HepG2 (cell line): Measurements from ENCODE around the gene DENND4A. TPM values are rescaled to one million over a fixed set of nuclear protein-coding genes. Genes with fewer than 3 reads are reported as not detected.
A peak's percentile ranks its signal among the peaks of the same experiment; 100 is the strongest.

Source experiments
- ATAC-seq: fragments of 200-7000 bp; cut with Tn5 transposase; 3 replicates; pipeline ENCODE4 v1.9.1; 2020; ENCODE audit warnings: mild to moderate bottlenecking, moderate library complexity
- BruUV-seq: library from RNA; stranded (reverse); fragments of 400-500 nt; replicated peaks from 2 replicates; lab custom pipeline; 2021; lab: Mats Ljungman, UMichigan
- CTCF ChIA-PET: fragments of 300-600 bp; formaldehyde crosslinking; extraction: SDS; loops from one replicate; lab custom pipeline; 2021; ENCODE audit warnings: low total read pairs, inconsistent platforms, low intra/inter-chr PET ratio; lab: Yijun Ruan, JAX
- POLR2A ChIA-PET: fragments of 350-600 bp; sonication (Branson Sonifier 250); formaldehyde crosslinking; loops from one replicate; lab custom pipeline; 2020; ENCODE audit warnings: antibody characterized with exemption, inconsistent platforms; lab: Yijun Ruan, JAX
- DNase-seq: peaks from one replicate; pipeline ENCODE4 v3.0.0-alpha.2; 2015; ENCODE audit warnings: low spot score
- FAIRE-seq: peaks from 3 replicates; lab custom pipeline; 2011; peaks lifted over from hg19 to GRCh38; lab: Jason Lieb, UNC
- H2AFZ ChIP-seq: one replicate; pipeline ENCODE4 v1.6.1; 2011; ENCODE audit warnings: low read length, inconsistent platforms
- H3K27ac ChIP-seq: fragments of 300-600 bp; 3 replicates; pipeline ENCODE4 v1.8.0; 2011; ENCODE audit warnings: mixed run types, mild to moderate bottlenecking, mixed read lengths, low read length, inconsistent platforms; ENCODE audit not compliant: insufficient read depth; ENCODE audit errors: extremely low read length
- H3K27me3 ChIP-seq, 2 experiments: fragments of 200-600 bp in 1 of 2; 2 replicates in 1 of 2; 3 replicates in 1 of 2; pipeline versions ENCODE4 v1.6.0 to v1.8.0; 2011; ENCODE audit warnings: low read length in 2 of 2, mild to moderate bottlenecking in 2 of 2, moderate library complexity in 2 of 2, inconsistent platforms in 1 of 2; ENCODE audit not compliant: insufficient read depth in 2 of 2, control insufficient read depth in 1 of 2
- H3K36me3 ChIP-seq, 2 experiments: fragments of 200-600 bp in 1 of 2; replicated peaks in 1 of 2; 2 replicates in 1 of 2; 3 replicates in 1 of 2; pipeline versions ENCODE4 v1.5.1 to v1.8.0; 2011; ENCODE audit warnings: low read length in 2 of 2, inconsistent platforms in 1 of 2; ENCODE audit not compliant: insufficient read depth in 2 of 2, control insufficient read depth in 1 of 2
- H3K4me1 ChIP-seq: 2 replicates; pipeline ENCODE4 v1.5.1; 2012; ENCODE audit warnings: low read length, inconsistent platforms; ENCODE audit not compliant: insufficient read depth
- H3K4me2 ChIP-seq: 2 replicates; pipeline ENCODE4 v1.6.0; 2011; ENCODE audit warnings: low read depth, low read length, inconsistent platforms
- H3K4me3 ChIP-seq, 3 experiments: fragments of 200-600 bp in 1 of 3; sonication (generic), shearing (Covaris generic) in 1 of 3; replicated peaks in 1 of 3; 2 replicates each; pipeline ENCODE4 v1.5.1; 2011 to 2016; ENCODE audit warnings: low read length in 3 of 3, inconsistent platforms in 2 of 3, low read depth in 2 of 3, mild to moderate bottlenecking in 2 of 3, control low read depth in 1 of 3, mixed read lengths in 1 of 3; ENCODE audit not compliant: insufficient read depth in 1 of 3
- H3K79me2 ChIP-seq: one replicate; pipeline ENCODE4 v1.6.1; 2011; ENCODE audit warnings: low read length, inconsistent platforms; ENCODE audit not compliant: insufficient read depth
- H3K9ac ChIP-seq: 2 replicates; pipeline ENCODE4 v1.6.0; 2011; ENCODE audit warnings: mild to moderate bottlenecking, low read depth, low read length, inconsistent platforms; ENCODE audit not compliant: insufficient read depth
- H3K9me3 ChIP-seq: 2 replicates; pipeline ENCODE4 v1.5.1; 2012; ENCODE audit warnings: mild to moderate bottlenecking, low read length
- H4K20me1 ChIP-seq: 2 replicates; pipeline ENCODE4 v1.6.0; 2011; ENCODE audit warnings: inconsistent platforms, mild to moderate bottlenecking, low read length, moderate library complexity; ENCODE audit not compliant: insufficient read depth
- ARNT2 ChIP-seq: sonication (generic); formaldehyde crosslinking; IDR thresholded peaks from 2 replicates; pipeline ENCODE4 v1.8.0; 2022; ENCODE audit warnings: mild to moderate bottlenecking, low read depth, missing genetic modification reagents, moderate library complexity
- EHMT2 ChIP-seq: fragments of 200-600 bp; sonication (generic); IDR thresholded peaks from 2 replicates; pipeline ENCODE4 v1.7.0; 2017; ENCODE audit warnings: antibody characterized with exemption, low read depth, low read length, borderline replicate concordance
- KLF13 ChIP-seq: sonication (generic); formaldehyde crosslinking; IDR thresholded peaks from 2 replicates; pipeline ENCODE4 v1.4.0; 2020; ENCODE audit warnings: mild to moderate bottlenecking, missing genetic modification reagents
- KMT2B ChIP-seq: IDR thresholded peaks from 2 replicates; pipeline ENCODE4 v1.6.1; 2016; ENCODE audit warnings: missing genetic modification reagents, missing compliant biosample characterization
- NPAS2 ChIP-seq: sonication (generic); formaldehyde crosslinking; IDR thresholded peaks from 2 replicates; pipeline ENCODE4 v1.8.0; 2022; ENCODE audit warnings: mild to moderate bottlenecking, missing genetic modification reagents, borderline replicate concordance
- STAG1 ChIP-seq: sonication (generic); formaldehyde crosslinking; IDR thresholded peaks from 2 replicates; pipeline ENCODE4 v1.4.0; 2020; ENCODE audit warnings: missing genetic modification reagents
- SUZ12 ChIP-seq: fragments of 150-350 bp; IDR thresholded peaks from 2 replicates; pipeline ENCODE4 v1.6.1; 2014; ENCODE audit warnings: low read depth, low read length
- TBL1XR1 ChIP-seq: fragments of 150-350 bp; IDR thresholded peaks from 2 replicates; pipeline ENCODE4 v1.6.1; 2014; ENCODE audit warnings: borderline replicate concordance, low read length; ENCODE audit not compliant: partially characterized antibody
- ZBTB20 ChIP-seq: sonication (generic); formaldehyde crosslinking; IDR thresholded peaks from 2 replicates; pipeline ENCODE4 v1.8.1; 2023; ENCODE audit warnings: missing genetic modification reagents, low read depth, mild to moderate bottlenecking, borderline replicate concordance
- ZKSCAN1 ChIP-seq: fragments of 150-350 bp; IDR thresholded peaks from 2 replicates; pipeline ENCODE4 v1.6.1; 2014; ENCODE audit warnings: low read length
- ZNF564 ChIP-seq: sonication (generic); formaldehyde crosslinking; IDR thresholded peaks from 2 replicates; pipeline ENCODE4 v1.8.1; 2023; ENCODE audit warnings: mild to moderate bottlenecking, missing genetic modification reagents
- ZNF570 ChIP-seq: sonication (generic); formaldehyde crosslinking; IDR thresholded peaks from 2 replicates; pipeline ENCODE4 v1.4.0; 2020; ENCODE audit warnings: mild to moderate bottlenecking, missing genetic modification reagents, borderline replicate concordance
- ZNF761 ChIP-seq: sonication (generic); formaldehyde crosslinking; conservative IDR thresholded peaks from 2 replicates; pipeline ENCODE4 v1.4.0; 2020; ENCODE audit warnings: mild to moderate bottlenecking, missing genetic modification reagents
- WGBS: methylation state at CpG from one replicate; pipeline ENCODE4 v1.1.6; 2017; ENCODE audit warnings: low lambda C conversion rate; 5-methylcytosine and 5-hydroxymethylcytosine counted together
- in situ Hi-C: cut with HindIII; loops from 2 replicates; pipeline ENCODE4 v1.10.0; 2017; ENCODE audit warnings: low pct_unique_long_range_greater_than_20kb; ENCODE audit not compliant: extremely low pct_ligation_motif_present
- intact Hi-C: fragments of 100-400 bp; cut with micrococcal nuclease; formaldehyde crosslinking; loops from one replicate; pipeline ENCODE4 v1.10.0; 2022; ENCODE audit not compliant: unreplicated experiment
- polyA plus RNA-seq, 8 experiments: library from polyadenylated mRNA; depleted of rRNA in 3 of 8; stranded (reverse) in 7 of 8; unstranded in 1 of 8; fragments of >200 nt; fragmentation: Illumina TruSeq in 4 of 8; extraction: Trizol in 4 of 8; gene quantifications; 2 replicates each; pipeline versions ENCODE4 v1.2.1 to v1.2.3, GENCODE V29; 2011 to 2016; ENCODE audit warnings: low read depth in 4 of 8, missing spikeins in 1 of 8, mixed read lengths in 1 of 8; ENCODE audit not compliant: insufficient read depth in 1 of 8
- total RNA-seq, 5 experiments: library from RNA; depleted of rRNA; stranded (reverse); fragments of >200 nt; fragmentation: Illumina TruSeq; extraction: Trizol; gene quantifications; 2 replicates each; pipeline ENCODE4 v1.2.3, GENCODE V29; 2016; ENCODE audit warnings: low read depth in 1 of 5
- TF ChIP-seq, protein P1 (sequence below): sonication (generic); formaldehyde crosslinking; IDR thresholded peaks from 2 replicates; pipeline ENCODE4 v1.5.0; 2020; ENCODE audit warnings: mild to moderate bottlenecking, missing genetic modification reagents, moderate library complexity
- TF ChIP-seq, protein P2 (sequence below): sonication (generic); formaldehyde crosslinking; IDR thresholded peaks from 2 replicates; pipeline ENCODE4 v1.4.0; 2020; ENCODE audit warnings: missing genetic modification reagents

Gene DENND4A
- total and polyA plus RNA-seq, 2 of the 13 experiments (the other 11 are each of a cell fraction or from before 2014, with no cell fraction given): 13.2 to 18.6 TPM

DNA sequence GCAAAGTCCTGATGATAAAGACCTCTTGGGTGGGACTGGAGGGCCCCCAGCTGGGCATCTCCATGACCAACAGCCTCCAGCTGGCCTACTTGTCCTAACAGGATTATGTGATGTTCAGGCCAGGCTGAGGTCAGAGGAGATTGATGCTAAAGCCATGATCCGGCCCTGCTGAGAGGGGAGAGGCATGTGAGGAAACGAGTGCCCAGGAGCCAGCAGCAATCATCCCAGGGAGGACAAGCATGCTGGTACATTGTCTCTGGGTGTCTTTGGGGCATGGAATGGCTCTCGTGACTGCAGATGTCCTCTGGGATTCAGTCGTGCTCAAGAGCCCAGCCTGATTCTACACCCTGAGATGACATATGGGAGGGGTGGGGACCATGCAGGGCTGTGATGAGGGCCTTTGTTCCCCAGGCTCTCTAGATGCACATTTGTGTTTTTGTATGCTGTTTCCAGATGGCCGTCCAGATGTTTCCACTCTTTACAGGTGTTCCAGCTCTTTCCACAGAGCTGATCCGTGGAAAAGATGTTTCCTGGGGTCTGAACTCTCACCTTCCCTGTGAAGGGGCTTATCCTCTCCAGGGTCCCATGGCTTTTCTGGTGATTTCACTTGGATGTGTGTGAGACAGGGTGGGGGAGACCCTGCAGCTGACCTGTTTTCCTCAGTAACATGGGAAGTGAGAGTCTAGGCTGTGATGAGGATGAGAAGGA is 150.2 kb downstream of the DENND4A start:
- H3K36me3 ChIP-seq: no peaks in the 10 kb centered on the region
- no peak for FAIRE-seq
- TF ChIP-seq ZBTB20 (CRISPR knock-in tag) (no peak), TBL1XR1 (no peak), ZNF761 (CRISPR knock-in tag) (no peak), KMT2B (CRISPR knock-in tag) (no peak), ZKSCAN1 (no peak), ARNT2 (CRISPR knock-in tag) (no peak), SUZ12 (no peak), STAG1 (CRISPR knock-in tag) (0 out of 2 replicates have a peak, but pooled peaks have one; percentile 22), NPAS2 (CRISPR knock-in tag) (no peak), ZNF564 (CRISPR knock-in tag) (no peak), ZNF570 (no peak), KLF13 (CRISPR knock-in tag) (no peak), EHMT2 (no peak)
- TF ChIP-seq, protein P1, sequence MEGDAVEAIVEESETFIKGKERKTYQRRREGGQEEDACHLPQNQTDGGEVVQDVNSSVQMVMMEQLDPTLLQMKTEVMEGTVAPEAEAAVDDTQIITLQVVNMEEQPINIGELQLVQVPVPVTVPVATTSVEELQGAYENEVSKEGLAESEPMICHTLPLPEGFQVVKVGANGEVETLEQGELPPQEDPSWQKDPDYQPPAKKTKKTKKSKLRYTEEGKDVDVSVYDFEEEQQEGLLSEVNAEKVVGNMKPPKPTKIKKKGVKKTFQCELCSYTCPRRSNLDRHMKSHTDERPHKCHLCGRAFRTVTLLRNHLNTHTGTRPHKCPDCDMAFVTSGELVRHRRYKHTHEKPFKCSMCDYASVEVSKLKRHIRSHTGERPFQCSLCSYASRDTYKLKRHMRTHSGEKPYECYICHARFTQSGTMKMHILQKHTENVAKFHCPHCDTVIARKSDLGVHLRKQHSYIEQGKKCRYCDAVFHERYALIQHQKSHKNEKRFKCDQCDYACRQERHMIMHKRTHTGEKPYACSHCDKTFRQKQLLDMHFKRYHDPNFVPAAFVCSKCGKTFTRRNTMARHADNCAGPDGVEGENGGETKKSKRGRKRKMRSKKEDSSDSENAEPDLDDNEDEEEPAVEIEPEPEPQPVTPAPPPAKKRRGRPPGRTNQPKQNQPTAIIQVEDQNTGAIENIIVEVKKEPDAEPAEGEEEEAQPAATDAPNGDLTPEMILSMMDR (CRISPR knock-in tag): peak; percentile 17; the same call in 1 of the 2 replicates
- TF ChIP-seq, protein P2, sequence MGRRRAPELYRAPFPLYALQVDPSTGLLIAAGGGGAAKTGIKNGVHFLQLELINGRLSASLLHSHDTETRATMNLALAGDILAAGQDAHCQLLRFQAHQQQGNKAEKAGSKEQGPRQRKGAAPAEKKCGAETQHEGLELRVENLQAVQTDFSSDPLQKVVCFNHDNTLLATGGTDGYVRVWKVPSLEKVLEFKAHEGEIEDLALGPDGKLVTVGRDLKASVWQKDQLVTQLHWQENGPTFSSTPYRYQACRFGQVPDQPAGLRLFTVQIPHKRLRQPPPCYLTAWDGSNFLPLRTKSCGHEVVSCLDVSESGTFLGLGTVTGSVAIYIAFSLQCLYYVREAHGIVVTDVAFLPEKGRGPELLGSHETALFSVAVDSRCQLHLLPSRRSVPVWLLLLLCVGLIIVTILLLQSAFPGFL (CRISPR knock-in tag): no peak
- TF ChIP-seq, all 625 proteins: peak for 2
- H3K4me3 ChIP-seq: no peak overlapping the region
- ATAC-seq: peak; percentile 24; the same call in 1 of the 3 replicates
- no peaks in the 10 kb centered on the region for H3K79me2 ChIP-seq
- no TSS peak for BruUV-seq
- H3K9ac ChIP-seq: no peak overlapping the region
- no peak overlapping the region for H3K27ac ChIP-seq
- no peak overlapping the region for H3K4me2 ChIP-seq
- no peaks in the 10 kb centered on the region for H3K9me3 ChIP-seq
- CTCF ChIA-PET: interaction anchor here (1.0 kb wide), 1 partner anchor 182 kb away, joined by 3 read pairs; no protein-coding TSS in a partner anchor
- DNase-seq: peak; percentile 12
- no peaks in the 10 kb centered on the region; a peak in 1 of 5 replicates for H3K27me3 ChIP-seq
- WGBS: 94% methylated on average over 3 of the region's 6 CpGs
- H3K4me1 ChIP-seq: peaks cover 5% of the 10 kb centered on the region; the same call in 1 of the 2 replicates
- POLR2A ChIA-PET: no interaction called here
- H4K20me1 ChIP-seq: no peaks in the 10 kb centered on the region
- intact Hi-C loops: no loop called here
- in situ Hi-C loops: loop anchor here (25.0 kb wide), 1 partner anchor 220 kb away; the partner anchor contains the start of gene RAB11A
- H2AFZ ChIP-seq: no peak overlapping the region
